Stimulated activated CD4-positive, alpha-beta T cell treated with anti-CD3 and anti-CD28 coated beads, Interleukin-2, amount 100 ng/mL, for 4 hours (primary cell): Measurements from ENCODE around the gene KPNA3.
"Not testable (repeated sequence)": the region's sequence is repeated elsewhere in the genome, so short reads cannot be mapped to it uniquely, and the experiment has no call there.

ENCODE experiments used
- DNase-seq: peaks from one replicate; pipeline ENCODE4 v3.0.0-alpha.2; 2020; ENCODE audit warnings: low read depth

Gene KPNA3

GRCh38 chr13:49806126-49806536 lies 13.6 kb upstream of the KPNA3 start:
- no peak for DNase-seq

GRCh38 chr13:49803047-49803446 lies 10.6 kb upstream of the KPNA3 start:
- DNase-seq = not testable (repeated sequence)

GRCh38 chr13:49802426-49802825 lies 9.9 kb upstream of the KPNA3 start:
- no peak for DNase-seq

- DNase-seq = peak; percentile 26
Observed at GRCh38 chr13:49791711-49792549, 552 bp downstream of the KPNA3 start.

- DNase-seq = peak; percentile 8
Observed at GRCh38 chr13:49791315-49791710, 1.2 kb downstream of the KPNA3 start.

GRCh38 chr13:49789968-49790367 lies 2.5 kb downstream of the KPNA3 start:
- no peak for DNase-seq

- DNase-seq = no peak
Observed at GRCh38 chr13:49786401-49787008, 6.0 kb downstream of the KPNA3 start.

GRCh38 chr13:49784886-49785570 lies 7.5 kb downstream of the KPNA3 start:
- DNase-seq = no peak

- DNase-seq = no peak
Observed at GRCh38 chr13:49783865-49784264, 8.6 kb downstream of the KPNA3 start.

- no peak for DNase-seq
Observed at GRCh38 chr13:49782784-49783183, 9.7 kb downstream of the KPNA3 start.

GRCh38 chr13:49781806-49782205 lies 10.7 kb downstream of the KPNA3 start:
- no peak for DNase-seq

- DNase-seq = no peak
Observed at GRCh38 chr13:49779721-49780120, 12.8 kb downstream of the KPNA3 start.

- no peak for DNase-seq
Observed at GRCh38 chr13:49777746-49778614, 14.5 kb downstream of the KPNA3 start.

- DNase-seq = no peak
Observed at GRCh38 chr13:49776871-49777270, 15.6 kb downstream of the KPNA3 start.

- no peak for DNase-seq
Observed at GRCh38 chr13:49774376-49775005, 18.0 kb downstream of the KPNA3 start.

- DNase-seq = no peak
Observed at GRCh38 chr13:49772828-49773227, 19.7 kb downstream of the KPNA3 start.

- not testable (repeated sequence) for DNase-seq
Observed at GRCh38 chr13:49761811-49762210, 30.7 kb downstream of the KPNA3 start.

GRCh38 chr13:49760558-49760957 lies 31.9 kb downstream of the KPNA3 start:
- DNase-seq = no peak

- DNase-seq = no peak
Observed at GRCh38 chr13:49759503-49759902, 33.0 kb downstream of the KPNA3 start.

GRCh38 chr13:49756263-49756662 lies 36.2 kb downstream of the KPNA3 start:
- DNase-seq = no peak

- no peak for DNase-seq
Observed at GRCh38 chr13:49754146-49754545, 38.3 kb downstream of the KPNA3 start.

- DNase-seq = no peak
Observed at GRCh38 chr13:49749848-49750247, 42.6 kb downstream of the KPNA3 start.
